RWPE1 (cell line): ENCODE results near the gene IGFBP6.

ENCODE experiments used
- CTCF ChIA-PET: fragments of 350-600 bp; sonication (Branson Sonifier 250); formaldehyde crosslinking; extraction: SDS; loops from one replicate; lab custom pipeline; 2021; lab: Yijun Ruan, JAX
- POLR2A ChIA-PET: fragments of 400-600 bp; formaldehyde crosslinking; extraction: SDS; loops from one replicate; lab custom pipeline; 2020; ENCODE audit warnings: antibody characterized with exemption; ENCODE audit not compliant: low non-redundant PET; lab: Yijun Ruan, JAX
- DNase-seq: peaks from one replicate; pipeline ENCODE4 v3.0.0; 2012; ENCODE audit warnings: low spot score
- H3K27ac ChIP-seq: fragments of 450-650 bp; 2 replicates; pipeline ENCODE4 v1.5.1; 2017
- CTCF ChIP-seq: fragments of 450-650 bp; conservative IDR thresholded peaks from 2 replicates; pipeline ENCODE4 v1.5.1; 2017; ENCODE audit warnings: low read depth, mild to moderate bottlenecking

The IGFBP6 gene

GRCh38 chr12:53128780-53129569 lies 31.5 kb downstream of the IGFBP6 start:
- no peak overlapping the region for H3K27ac ChIP-seq
- POLR2A ChIA-PET: interaction anchor here (0.6 kb wide), 1 partner anchor 12 kb away, joined by 4 read pairs; no protein-coding TSS in a partner anchor
- no peak for TF ChIP-seq CTCF
- DNase-seq: no peak
- CTCF ChIA-PET: interaction anchor here (0.5 to 0.7 kb wide), 2 partner anchors 115 to 253 kb away, joined by 3 to 5 read pairs; no protein-coding TSS in a partner anchor

- CTCF ChIA-PET: no interaction called here
- TF ChIP-seq CTCF: no peak
- no peak overlapping the region for H3K27ac ChIP-seq
- no peak for DNase-seq
- POLR2A ChIA-PET: no interaction called here
These were observed 34.4 kb downstream of the IGFBP6 start for GRCh38 chr12:53131844-53132243.

GRCh38 chr12:53133722-53134121 lies 36.3 kb downstream of the IGFBP6 start:
- CTCF ChIA-PET: no interaction called here
- H3K27ac ChIP-seq: no peak overlapping the region
- POLR2A ChIA-PET: no interaction called here
- DNase-seq: no peak
- TF ChIP-seq CTCF: no peak

GRCh38 chr12:53143355-53143754 lies 45.9 kb downstream of the IGFBP6 start:
- no peak overlapping the region for H3K27ac ChIP-seq
- ChIA-PET CTCF (interaction anchor here (0.6 kb wide), 1 partner anchor 90 kb away, joined by 3 read pairs; no protein-coding TSS in a partner anchor), POLR2A (no interaction called here)
- no peak for DNase-seq
- no peak for TF ChIP-seq CTCF

GRCh38 chr12:53145383-53146260 lies 48.2 kb downstream of the IGFBP6 start:
- ChIA-PET CTCF (no interaction called here), POLR2A (no interaction called here)
- DNase-seq: no peak
- TF ChIP-seq CTCF: no peak
- no peak overlapping the region for H3K27ac ChIP-seq

- POLR2A ChIA-PET: no interaction called here
- CTCF ChIA-PET: no interaction called here
- no peak for DNase-seq
- TF ChIP-seq CTCF: no peak
- H3K27ac ChIP-seq: no peak overlapping the region
These were observed 49.7 kb downstream of the IGFBP6 start for GRCh38 chr12:53147181-53147580.
